Measurements from ENCODE around the gene CHML.

Gene CHML

DNA sequence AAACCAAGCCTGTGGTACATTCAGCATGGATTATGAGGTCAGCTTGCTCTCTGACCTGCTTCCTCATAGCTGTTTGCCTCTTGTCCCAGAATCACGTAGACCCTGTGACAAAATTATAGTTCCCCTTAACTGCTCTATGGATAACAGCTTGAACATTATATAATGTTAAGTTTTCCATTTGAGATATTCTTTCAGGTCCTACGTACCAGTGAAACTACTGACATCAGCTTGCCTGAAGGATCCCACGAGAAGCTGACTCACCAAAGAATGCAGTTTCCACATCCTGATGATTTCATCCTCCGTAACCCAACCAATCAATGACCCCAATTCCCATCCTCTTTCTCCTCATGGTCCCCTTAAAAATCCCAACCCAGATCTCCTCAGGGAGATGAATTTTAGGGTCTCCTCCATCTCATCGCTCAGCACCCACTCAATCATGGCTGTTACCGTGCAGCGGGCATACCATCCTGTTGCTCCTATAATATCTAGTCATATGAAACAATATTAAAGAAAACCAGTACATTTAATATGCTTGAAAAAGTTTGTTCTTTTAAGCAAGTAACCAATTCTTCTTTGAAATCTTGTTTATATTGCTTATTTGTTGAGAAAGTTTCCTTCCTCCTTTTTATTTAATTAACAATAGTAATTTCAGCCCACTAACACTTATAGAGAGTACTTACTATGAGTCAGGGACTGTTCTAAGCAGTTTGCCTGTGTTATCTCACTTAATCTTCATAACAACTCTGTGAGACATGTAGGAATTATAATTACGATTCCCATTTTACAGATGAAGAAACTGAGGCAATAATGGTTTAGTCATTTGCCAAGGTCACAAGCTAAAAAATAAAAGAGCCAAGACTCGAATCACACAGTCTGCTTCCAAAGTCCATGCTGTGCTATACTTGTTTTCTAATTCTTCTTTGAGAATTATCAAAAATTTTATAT lies 27.4 kb downstream of the CHML start:
- TF ChIP-seq, protein P1, sequence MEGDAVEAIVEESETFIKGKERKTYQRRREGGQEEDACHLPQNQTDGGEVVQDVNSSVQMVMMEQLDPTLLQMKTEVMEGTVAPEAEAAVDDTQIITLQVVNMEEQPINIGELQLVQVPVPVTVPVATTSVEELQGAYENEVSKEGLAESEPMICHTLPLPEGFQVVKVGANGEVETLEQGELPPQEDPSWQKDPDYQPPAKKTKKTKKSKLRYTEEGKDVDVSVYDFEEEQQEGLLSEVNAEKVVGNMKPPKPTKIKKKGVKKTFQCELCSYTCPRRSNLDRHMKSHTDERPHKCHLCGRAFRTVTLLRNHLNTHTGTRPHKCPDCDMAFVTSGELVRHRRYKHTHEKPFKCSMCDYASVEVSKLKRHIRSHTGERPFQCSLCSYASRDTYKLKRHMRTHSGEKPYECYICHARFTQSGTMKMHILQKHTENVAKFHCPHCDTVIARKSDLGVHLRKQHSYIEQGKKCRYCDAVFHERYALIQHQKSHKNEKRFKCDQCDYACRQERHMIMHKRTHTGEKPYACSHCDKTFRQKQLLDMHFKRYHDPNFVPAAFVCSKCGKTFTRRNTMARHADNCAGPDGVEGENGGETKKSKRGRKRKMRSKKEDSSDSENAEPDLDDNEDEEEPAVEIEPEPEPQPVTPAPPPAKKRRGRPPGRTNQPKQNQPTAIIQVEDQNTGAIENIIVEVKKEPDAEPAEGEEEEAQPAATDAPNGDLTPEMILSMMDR (IDR thresholded peaks at IDR 0.05), result no peak

DNA sequence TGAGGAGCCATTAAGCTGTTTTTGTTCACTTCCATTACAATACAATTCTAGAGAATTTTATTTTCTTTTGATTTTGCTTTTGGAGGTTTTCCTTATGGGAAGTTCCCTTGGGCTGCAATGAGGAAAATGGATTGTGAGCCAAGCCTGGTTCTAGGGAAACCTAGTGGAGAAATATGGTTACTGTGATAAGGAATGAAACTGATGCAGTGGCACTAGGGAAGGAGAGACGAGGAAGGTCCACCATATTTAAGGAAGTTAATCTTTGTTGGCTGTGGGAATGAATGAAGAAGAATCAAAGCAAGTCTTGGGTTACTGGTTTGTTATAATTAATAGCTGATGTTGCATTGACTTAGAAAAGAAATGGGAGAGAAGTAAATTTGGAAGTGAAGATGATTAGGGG lies 28.4 kb downstream of the CHML start:
- TF ChIP-seq, protein P1 (IDR thresholded peaks at IDR 0.05), result no peak

DNA sequence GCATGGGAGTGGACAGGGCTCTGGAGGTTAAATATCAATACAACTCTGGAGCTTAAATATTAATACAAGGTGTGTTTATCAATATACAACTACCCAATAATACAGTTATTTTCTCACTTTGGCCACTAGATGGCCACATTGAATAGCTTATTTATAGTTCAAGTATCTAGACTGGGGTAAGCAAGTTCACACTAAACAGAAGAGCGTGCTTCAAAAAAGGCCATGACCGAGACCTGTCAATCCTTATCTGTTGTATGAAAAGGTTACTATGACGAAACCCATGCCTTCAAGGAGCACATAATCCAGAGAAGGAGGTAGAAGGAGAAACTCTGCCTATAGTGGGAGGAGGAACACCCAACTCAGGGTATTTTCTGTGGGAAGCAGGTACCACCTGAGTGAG lies 29.1 kb downstream of the CHML start:
- TF ChIP-seq, protein P1 (IDR thresholded peaks at IDR 0.05), result peak; percentile 72

DNA sequence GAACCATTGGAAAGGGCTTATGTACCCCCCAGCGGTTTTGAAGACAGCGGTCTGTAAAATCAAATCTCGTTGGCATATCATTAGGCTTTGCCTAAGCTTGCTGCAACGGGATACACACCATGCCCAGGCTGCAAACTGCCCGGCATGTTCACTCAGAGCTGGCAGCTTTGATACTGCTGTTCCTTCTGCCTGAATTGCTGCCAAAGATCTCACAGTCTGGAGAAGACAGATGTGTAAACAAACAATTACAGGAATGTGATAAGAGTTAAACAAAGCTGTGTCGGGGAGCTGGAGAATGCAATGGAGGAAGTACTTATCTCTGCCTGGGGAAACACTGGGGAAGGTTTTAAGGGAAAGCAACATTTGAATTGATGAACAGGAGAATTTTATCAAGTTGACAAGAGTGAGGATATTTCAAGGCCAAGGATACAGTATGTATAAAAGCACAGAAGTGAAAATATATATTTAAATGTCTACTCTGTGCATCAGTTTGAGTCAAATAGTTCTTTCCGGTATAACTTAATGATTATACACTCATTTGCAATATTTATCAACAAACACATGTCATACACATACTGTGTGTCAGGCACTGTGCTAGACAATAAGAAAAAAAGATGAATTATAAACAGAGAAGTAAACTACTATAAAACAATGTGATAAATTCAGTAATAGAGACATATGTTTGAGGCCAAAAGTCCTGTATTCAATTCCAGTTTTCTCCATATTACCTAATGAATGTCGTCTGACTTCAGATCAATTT lies 29.9 kb downstream of the CHML start:
- TF ChIP-seq, protein P1 (IDR thresholded peaks at IDR 0.05), result no peak

DNA sequence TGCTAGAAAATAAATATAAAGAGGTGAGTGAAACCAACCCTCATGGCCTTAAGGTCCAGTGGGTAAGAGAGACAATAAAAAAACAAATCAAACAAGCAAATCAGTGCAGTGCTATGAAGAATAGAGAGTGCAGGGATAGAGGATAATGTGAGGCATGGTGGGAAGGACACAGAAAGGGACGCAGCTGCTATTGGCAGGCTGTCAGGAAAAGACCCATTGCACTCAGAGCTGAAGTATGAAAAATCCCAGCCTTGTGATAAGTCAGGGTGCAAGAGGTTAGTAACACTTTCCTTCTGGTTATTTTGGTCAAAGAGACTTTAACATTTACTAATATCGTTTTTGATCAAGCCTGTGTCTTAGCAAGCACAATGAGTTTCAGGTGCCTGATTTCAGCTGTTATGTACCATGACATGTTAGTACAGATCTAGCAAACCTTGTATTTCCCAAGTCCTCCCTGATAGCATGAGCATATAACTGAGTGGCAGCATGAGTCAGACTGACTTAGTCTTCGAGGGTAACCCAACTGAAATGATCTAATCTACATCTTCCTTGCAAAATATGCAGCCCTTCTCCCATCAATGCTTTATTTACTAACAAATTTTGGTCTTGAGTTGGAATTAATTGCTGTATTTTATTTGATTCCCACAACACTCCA lies 31.7 kb downstream of the CHML start:
- TF ChIP-seq, protein P1 (IDR thresholded peaks at IDR 0.05), result no peak

DNA sequence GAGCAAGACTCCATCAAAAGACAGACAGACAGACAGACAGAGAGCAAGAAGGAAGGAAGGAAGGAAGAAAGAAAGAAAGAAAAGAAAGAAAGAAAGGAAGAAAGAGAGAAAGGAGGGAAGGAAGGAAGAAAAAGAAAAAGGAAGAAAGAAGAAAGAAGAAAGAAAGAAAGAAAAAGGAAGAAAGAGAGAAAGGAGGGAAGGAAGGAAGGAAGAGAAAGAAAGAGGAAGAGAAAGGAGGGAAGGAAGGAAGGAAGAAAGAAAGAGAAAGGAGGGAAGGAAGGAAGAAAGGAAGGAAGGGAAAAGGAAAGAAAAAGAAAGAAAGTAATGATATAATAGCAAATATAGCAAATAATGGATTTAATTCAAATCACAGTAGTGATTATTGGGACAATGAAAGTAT lies 32.7 kb downstream of the CHML start:
- TF ChIP-seq, protein P1 (IDR thresholded peaks at IDR 0.05), result no peak

DNA sequence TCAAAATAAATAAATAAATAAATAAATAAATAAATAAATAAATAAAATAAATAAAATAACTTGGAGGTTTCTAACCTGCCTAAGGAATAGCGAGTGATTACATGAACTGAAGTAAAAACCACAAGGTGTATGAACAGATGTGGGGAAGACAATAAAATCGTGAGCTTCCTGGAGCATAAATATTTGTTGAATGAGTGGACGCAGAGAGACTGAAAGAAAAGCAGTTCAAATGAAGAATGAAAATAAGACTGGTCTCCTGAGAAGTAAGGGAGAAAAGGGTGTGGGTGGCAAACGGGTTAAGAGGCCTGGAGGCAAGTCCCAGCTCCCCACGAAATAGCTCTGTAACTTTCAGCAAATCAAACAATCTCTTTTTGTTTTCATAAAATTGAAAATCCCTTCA lies 33.6 kb downstream of the CHML start:
- TF ChIP-seq, protein P1 (IDR thresholded peaks at IDR 0.05), result no peak

All from LNCAP (cell line).